Left cardiac atrium (tissue), 4 donors: ENCODE results near the gene VIL1. TPM values are rescaled to one million over a fixed set of nuclear protein-coding genes. Genes with fewer than 3 reads are reported as not detected.

Experiments used
- ATAC-seq, 2 donors: fragments of 200-7000 bp; cut with Tn5 transposase; one replicate each; pipeline ENCODE4 v1.9.1; 2020; ENCODE audit warnings: mild to moderate bottlenecking in 2 of 2, moderate library complexity in 2 of 2
- DNase-seq: peaks from one replicate; pipeline ENCODE4 v3.0.0-alpha.2; 2020
- intact Hi-C, 2 donors: fragments of 100-400 bp; cut with DNase I; formaldehyde crosslinking; loops; one replicate each; pipeline versions ENCODE4 v1.14.1 to v1.15.1; 2022 to 2023
- total RNA-seq, 2 donors: library from RNA; stranded (reverse); fragmentation: NEBNext Ultra II Directional; extraction: Animal tissue kit (Norgen Biotek cat#: 25700); gene quantifications; one replicate each; pipeline ENCODE4 v1.2.1, GENCODE V29; 2021
- donor health status: DM: no; HTN: yes; CAD: no.
- donor health status: DM: no; HTN: yes; CAD: no; lungs with severe emphysema.
- donor health status: DM: yes; HTN: yes; CAD: no.
- donor health status: Dilated cardiomyopathy.

Gene VIL1
- total RNA-seq, 2 donors from 2014 or later: not detected

- ATAC-seq (no peak), DNase-seq (no peak)
- intact Hi-C loops: no loop called here
Observed at GRCh38 chr2:218430721-218431120, 11.8 kb downstream of the VIL1 start.

GRCh38 chr2:218431878-218432277 lies 13.0 kb downstream of the VIL1 start:
- intact Hi-C loops: no loop called here
- no peak for ATAC-seq
- DNase-seq: no peak

- intact Hi-C loops: no loop called here
- ATAC-seq: no peak
- no peak for DNase-seq
Observed at GRCh38 chr2:218432676-218433365, 13.9 kb downstream of the VIL1 start.

GRCh38 chr2:218434456-218434855 lies 15.5 kb downstream of the VIL1 start:
- ATAC-seq (no peak), DNase-seq (no peak)
- intact Hi-C loops: no loop called here

- DNase-seq: no peak
- intact Hi-C loops: no loop called here
- ATAC-seq: no peak
Observed at GRCh38 chr2:218435003-218435982, 16.4 kb downstream of the VIL1 start.

- ATAC-seq (no peak), DNase-seq (no peak)
- intact Hi-C loops: no loop called here
Observed at GRCh38 chr2:218436992-218437391, 18.1 kb downstream of the VIL1 start.

GRCh38 chr2:218437969-218438368 lies 19.0 kb downstream of the VIL1 start:
- ATAC-seq (no peak), DNase-seq (no peak)
- intact Hi-C loops: no loop called here

- intact Hi-C loops: no loop called here
- no peak for DNase-seq
Observed at GRCh38 chr2:218438596-218438995, 19.7 kb downstream of the VIL1 start.

GRCh38 chr2:218444692-218445357 lies 25.9 kb downstream of the VIL1 start:
- DNase-seq (no peak), ATAC-seq (no peak)
- intact Hi-C loops: no loop called here

More at GRCh38 chr2:218438596-218438995, 19.7 kb downstream of the VIL1 start:
- ATAC-seq: peak in 1 of 2 donors; percentile 41

- DNase-seq (no peak), ATAC-seq (no peak)
- intact Hi-C loops: no loop called here
Observed at GRCh38 chr2:218445602-218446001, 26.7 kb downstream of the VIL1 start.

- DNase-seq: no peak
- intact Hi-C loops: no loop called here
- no peak for ATAC-seq
Observed at GRCh38 chr2:218446547-218446946, 27.6 kb downstream of the VIL1 start.

- intact Hi-C loops: no loop called here
- ATAC-seq: no peak
- no peak for DNase-seq
Observed at GRCh38 chr2:218447072-218447471, 28.1 kb downstream of the VIL1 start.

- intact Hi-C loops: no loop called here
- DNase-seq (no peak), ATAC-seq (no peak)
Observed at GRCh38 chr2:218448934-218449333, 30.0 kb downstream of the VIL1 start.

- ATAC-seq (no peak), DNase-seq (no peak)
- intact Hi-C loops: no loop called here
Observed at GRCh38 chr2:218452079-218452478, 33.2 kb downstream of the VIL1 start.

GRCh38 chr2:218456849-218457248 lies 37.9 kb downstream of the VIL1 start:
- ATAC-seq (no peak), DNase-seq (no peak)
- intact Hi-C loops: no loop called here

- ATAC-seq (no peak), DNase-seq (no peak)
Observed at GRCh38 chr2:218458598-218458997, 39.7 kb downstream of the VIL1 start.

GRCh38 chr2:218465987-218466633 lies 47.2 kb downstream of the VIL1 start:
- intact Hi-C loops: loop anchor here in 1 of 2 donors (5.0 to 10.0 kb wide), 4 partner anchors 59 to 281 kb away; partner anchors contain the start of genes AAMP and PNKD
- peak; percentile 19 to 44 for ATAC-seq
- no peak for DNase-seq

More at GRCh38 chr2:218458598-218458997, 39.7 kb downstream of the VIL1 start:
- intact Hi-C loops: no loop called here

GRCh38 chr2:218470448-218470847 lies 51.5 kb downstream of the VIL1 start:
- ATAC-seq (no peak), DNase-seq (no peak)
- intact Hi-C loops: no loop called here

- ATAC-seq (no peak), DNase-seq (no peak)
- intact Hi-C loops: no loop called here
Observed at GRCh38 chr2:218471036-218471435, 52.1 kb downstream of the VIL1 start.
